Panc1 (cell line): ENCODE results near the gene ERGIC1. TPM values are rescaled to one million over a fixed set of nuclear protein-coding genes. Genes with fewer than 3 reads are reported as not detected.
A peak's percentile ranks its signal among the peaks of the same experiment; 100 is the strongest.

Experiments
- ATAC-seq: fragments of 200-7000 bp; cut with Tn5 transposase; 2 replicates; pipeline ENCODE4 v1.9.1; 2020; ENCODE audit warnings: mild to moderate bottlenecking, moderate library complexity
- BruUV-seq: library from RNA; stranded (reverse); fragments of 400-500 nt; replicated peaks from 2 replicates; lab custom pipeline; 2021; lab: Mats Ljungman, UMichigan
- CTCF ChIA-PET: fragments of 300-600 bp; sonication (Branson Sonifier 250); formaldehyde crosslinking; loops from one replicate; lab custom pipeline; 2022; ENCODE audit warnings: antibody characterized with exemption; lab: Charles Lee
- POLR2A ChIA-PET: fragments of 300-600 bp; sonication (Branson Sonifier 250); formaldehyde crosslinking; loops from one replicate; lab custom pipeline; 2022; ENCODE audit warnings: antibody characterized with exemption; lab: Charles Lee
- DNase-seq: peaks from one replicate; pipeline ENCODE4 v3.0.0-alpha.2; 2010; ENCODE audit warnings: low read depth, low spot score
- H3K27ac ChIP-seq: 2 replicates; pipeline ENCODE4 v1.5.1; 2011; ENCODE audit warnings: mild to moderate bottlenecking, low read length, inconsistent platforms
- H3K27me3 ChIP-seq: fragments of 200-500 bp; sonication (Bioruptor generic); 2 replicates; pipeline ENCODE4 v1.6.0; 2014; ENCODE audit warnings: low read length, inconsistent platforms; ENCODE audit not compliant: control insufficient read depth, insufficient read depth
- H3K36me3 ChIP-seq: fragments of 200-500 bp; sonication (Bioruptor generic); 2 replicates; pipeline ENCODE4 v1.5.1; 2014; ENCODE audit warnings: inconsistent platforms, mild to moderate bottlenecking, low read length, moderate library complexity; ENCODE audit not compliant: control insufficient read depth, insufficient read depth
- H3K4me1 ChIP-seq: 2 replicates; pipeline ENCODE4 v1.5.1; 2011; ENCODE audit warnings: inconsistent platforms, mild to moderate bottlenecking, low read length, moderate library complexity; ENCODE audit not compliant: control insufficient read depth, insufficient read depth
- H3K4me3 ChIP-seq, 2 experiments: 2 replicates each; pipeline ENCODE4 v1.5.1; 2011 to 2012; ENCODE audit warnings: low read depth in 2 of 2, low read length in 2 of 2, mild to moderate bottlenecking in 2 of 2, inconsistent platforms in 1 of 2, moderate library complexity in 1 of 2
- H3K9me3 ChIP-seq: fragments of 200-500 bp; sonication (Bioruptor generic); 2 replicates; pipeline ENCODE4 v1.5.1; 2014; ENCODE audit warnings: low read depth, mild to moderate bottlenecking, inconsistent platforms, low read length, moderate library complexity; ENCODE audit not compliant: control insufficient read depth, insufficient read depth
- CTCF ChIP-seq: fragments of 450-650 bp; IDR thresholded peaks from 2 replicates; pipeline ENCODE4 v1.5.1; 2017; ENCODE audit warnings: mild to moderate bottlenecking
- POLR2AphosphoS5 ChIP-seq: IDR thresholded peaks from 2 replicates; pipeline ENCODE4 v1.6.1; 2012; ENCODE audit warnings: mild to moderate bottlenecking, low read depth, low read length, moderate library complexity
- REST ChIP-seq, 2 experiments: IDR thresholded peaks; 2 replicates each; pipeline ENCODE4 v1.6.1; 2011 to 2012; ENCODE audit warnings: low read depth in 2 of 2, control low read depth in 1 of 2, low read length in 1 of 2, mild to moderate bottlenecking in 1 of 2, moderate library complexity in 1 of 2; ENCODE audit not compliant: insufficient read depth in 1 of 2
- SIN3A ChIP-seq: IDR thresholded peaks from 2 replicates; pipeline ENCODE4 v1.6.1; 2012; ENCODE audit warnings: low read depth, mild to moderate bottlenecking, low read length, moderate library complexity, borderline replicate concordance; ENCODE audit not compliant: insufficient read depth
- TCF7L2 ChIP-seq: IDR thresholded peaks from 2 replicates; pipeline ENCODE4 v1.6.1; 2011; ENCODE audit warnings: mild to moderate bottlenecking, low read depth, low read length, inconsistent platforms
- in situ Hi-C: cut with HindIII; loops from 2 replicates; pipeline ENCODE4 v1.10.0; 2016; ENCODE audit warnings: low sequenced_read_pairs, low pct_unique_long_range_greater_than_20kb
- intact Hi-C: fragments of 100-400 bp; cut with micrococcal nuclease; formaldehyde crosslinking; loops from one replicate; pipeline ENCODE4 v1.10.0; 2022; ENCODE audit not compliant: unreplicated experiment
- total RNA-seq: library from RNA; stranded (reverse); gene quantifications from one replicate; pipeline ENCODE4 v1.2.1, GENCODE V29; 2021; ENCODE audit not compliant: unreplicated experiment

ERGIC1 gene
- total RNA-seq, 1 experiment from 2014 or later: 206 TPM

GRCh38 chr5:172910828-172911627 lies 77.0 kb downstream of the ERGIC1 start:
- TF ChIP-seq POLR2AphosphoS5: no peak
- TF ChIP-seq SIN3A: no peak
- no peak; the same call in 1 of the 2 replicates for TF ChIP-seq CTCF
- no peak for TF ChIP-seq REST (IDR thresholded peaks at IDR 0.05; ENCODE audit: insufficient read depth in 1 of 2, low read depth in 2 of 2, low read length in 1 of 2)
- no peak for TF ChIP-seq TCF7L2
- peak; percentile 72 for ATAC-seq
- Histone ChIP-seq H3K4me3 (no peak overlapping the region), H3K9me3 (no peaks in the 10 kb centered on the region), H3K36me3 (peaks cover 7% of the 10 kb centered on the region; the same call in 1 of the 2 replicates), H3K4me1 (peaks cover 21% of the 10 kb centered on the region), H3K27ac (no peak overlapping the region), H3K27me3 (no peaks in the 10 kb centered on the region)
- POLR2A ChIA-PET: no interaction called here
- no TSS peak for BruUV-seq
- no peak for DNase-seq
- intact Hi-C loops (no loop called here), in situ Hi-C loops (no loop called here)
- CTCF ChIA-PET: interaction anchor here (0.6 kb wide), 1 partner anchor 25 kb away, joined by 4 read pairs; no protein-coding TSS in a partner anchor

- TF ChIP-seq CTCF (no peak), TCF7L2 (no peak), POLR2AphosphoS5 (no peak), REST (IDR thresholded peaks at IDR 0.05; ENCODE audit: insufficient read depth in 1 of 2, low read depth in 2 of 2, low read length in 1 of 2) (no peak), SIN3A (no peak)
- H3K27me3 ChIP-seq: no peaks in the 10 kb centered on the region
- ATAC-seq: no peak
- ChIA-PET CTCF (interaction anchor here (0.6 kb wide), 1 partner anchor 24 kb away, joined by 4 read pairs; no protein-coding TSS in a partner anchor), POLR2A (no interaction called here)
- intact Hi-C loops: no loop called here
- no peak overlapping the region for H3K27ac ChIP-seq
- BruUV-seq: no TSS peak
- in situ Hi-C loops: no loop called here
- peaks cover 16% of the 10 kb centered on the region for H3K4me1 ChIP-seq
- H3K4me3 ChIP-seq: no peak overlapping the region
- peaks cover 9% of the 10 kb centered on the region for H3K36me3 ChIP-seq
- no peak for DNase-seq
- no peaks in the 10 kb centered on the region for H3K9me3 ChIP-seq
Measured at GRCh38 chr5:172911628-172911880, 77.5 kb downstream of the ERGIC1 start.
